Gastrocnemius medialis (tissue), 4 donors: Measurements from ENCODE around the gene ELOF1. TPM values are rescaled to one million over a fixed set of nuclear protein-coding genes. Genes with fewer than 3 reads are reported as not detected.

Experiments used
- ATAC-seq, 2 donors: fragments of 150-250 bp; one replicate each; pipeline ENCODE4 v1.9.1; 2016
- DNase-seq, 2 donors: peaks; one replicate each; pipeline ENCODE4 v3.0.0-alpha.2; 2019
- H3K27ac ChIP-seq, 4 donors: fragments of 200-600 bp; sonication (generic); 1 replicate in 1 of 4; 2 replicates in 3 of 4; pipeline ENCODE4 v1.5.1; 2016 to 2018; ENCODE audit warnings: mild to moderate bottlenecking in 2 of 4, moderate library complexity in 1 of 4
- H3K27me3 ChIP-seq, 3 donors: fragments of 200-600 bp; sonication (generic) in 2 of 3; 1 replicate in 1 of 3; 2 replicates in 2 of 3; pipeline versions ENCODE4 v1.5.1 to v1.6.0; 2016 to 2019; ENCODE audit warnings: mild to moderate bottlenecking in 1 of 3, moderate library complexity in 1 of 3
- H3K36me3 ChIP-seq, 2 donors: fragments of 200-600 bp; sonication (generic) in 1 of 2; one replicate each; pipeline ENCODE4 v1.5.1; 2017 to 2018
- H3K4me1 ChIP-seq, 2 donors: fragments of 200-600 bp; sonication (generic) in 1 of 2; one replicate each; pipeline ENCODE4 v1.5.1; 2016 to 2017; ENCODE audit warnings: mild to moderate bottlenecking in 2 of 2
- H3K4me3 ChIP-seq, 4 donors: fragments of 200-600 bp; sonication (generic) in 3 of 4; 1 replicate in 1 of 4; 2 replicates in 3 of 4; pipeline ENCODE4 v1.5.1; 2016 to 2019; ENCODE audit warnings: mild to moderate bottlenecking in 2 of 4
- H3K9me3 ChIP-seq, 3 donors: fragments of 200-600 bp; sonication (generic) in 2 of 3; 1 replicate in 1 of 3; 2 replicates in 2 of 3; pipeline ENCODE4 v1.5.1; 2016 to 2019
- CTCF ChIP-seq, 5 experiments: fragments of 450-650 bp in 3 of 5; fragments of 200-600 bp in 2 of 5; sonication (generic) in 2 of 5; IDR thresholded peaks in 4 of 5; conservative IDR thresholded peaks in 1 of 5; 1 replicate in 4 of 5; 2 replicates in 1 of 5; pipeline ENCODE4 v1.5.1; 2016 to 2019; ENCODE audit warnings: antibody characterized with exemption in 5 of 5, mild to moderate bottlenecking in 3 of 5, moderate library complexity in 3 of 5
- POLR2A ChIP-seq, 2 donors: fragments of 450-650 bp; IDR thresholded peaks; one replicate each; pipeline ENCODE4 v1.6.1; 2017; ENCODE audit warnings: antibody characterized with exemption in 2 of 2, mild to moderate bottlenecking in 2 of 2, moderate library complexity in 2 of 2
- in situ Hi-C, 4 donors: fragments of 200-750 bp; cut with MboI; loops; one replicate each; pipeline versions ENCODE4 v1.15.0 to v1.8.0; 2017; ENCODE audit warnings: low sequenced_read_pairs in 4 of 4
- intact Hi-C: fragments of 100-400 bp; cut with DNase I; formaldehyde crosslinking; loops from one replicate; pipeline ENCODE4 v1.15.1; 2023; ENCODE audit warnings: low total_unique reads
- total RNA-seq, 4 donors: library from RNA; depleted of rRNA; stranded (reverse); fragments of >200 nt; gene quantifications; one replicate each; pipeline versions ENCODE4 v1.1.0 to v1.2.3, GENCODE V29; 2016

ELOF1 gene
- total RNA-seq, 4 donors from 2014 or later = 21.5 to 37.5 (median 27.2) TPM

DNA sequence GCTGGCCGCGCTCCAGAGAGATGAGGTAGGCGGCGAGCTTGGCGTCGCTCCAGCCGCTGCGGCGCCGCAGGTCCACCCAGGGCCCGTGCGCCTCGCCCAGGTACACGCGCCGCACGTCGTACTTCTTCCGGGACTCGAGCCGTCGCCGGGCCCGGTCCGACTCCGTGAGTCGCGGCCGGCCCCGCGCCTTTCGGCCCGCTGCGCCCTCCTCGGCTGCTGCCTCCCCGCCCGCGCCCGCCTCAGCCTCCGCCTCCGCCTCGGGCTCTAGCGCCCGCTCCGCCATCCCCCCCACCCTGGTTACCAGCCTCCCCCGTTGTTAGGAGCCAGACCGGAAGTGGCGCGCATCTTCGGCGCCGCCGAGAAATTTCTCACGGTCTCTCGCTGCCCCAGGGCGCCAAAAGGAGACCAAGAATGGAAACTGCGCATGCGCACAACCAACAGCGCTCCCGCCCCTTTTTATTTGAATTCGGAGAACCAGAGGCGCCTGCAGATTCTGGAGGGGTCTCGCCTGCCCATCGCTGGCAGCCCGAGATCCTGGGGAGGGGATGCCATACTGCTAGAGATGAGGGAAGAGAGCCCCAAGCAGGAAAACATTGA lies 53.4 kb downstream of the ELOF1 start, which contains the start of gene ZNF653:
Gene ZNF653, minus strand, starts transcription at position 336 of the 597 bp plus-strand sequence. Its CDS starts 53 bp downstream, at position 283.
- in situ Hi-C loops = no loop called here
- TF ChIP-seq CTCF (IDR thresholded peaks at IDR 0.05 in 4 of 5, conservative IDR thresholded peaks at IDR 0.05 in 1 of 5) (no peak), POLR2A (IDR thresholded peaks at IDR 0.05) (peak in 1 of 2 donors; percentile 47)
- H3K9me3 ChIP-seq = no peaks in the 10 kb centered on the region
- peak within 1 kb of the TSS; percentile 70 to 99 (median 88) for H3K4me3 ChIP-seq
- H3K4me1 ChIP-seq = peaks cover 8 to 12% of the 10 kb centered on the region in 2 donors
- intact Hi-C loops = loop anchor here (1.0 to 10.0 kb wide), 3 partner anchors 24 to 131 kb away; partner anchors contain the start of genes ECSIT, ODAD3, PRKCSH and SWSAP1
- peak within 1 kb of the TSS; percentile 83 to 99 (median 97) for H3K27ac ChIP-seq
- DNase-seq (peak; percentile 86 to 92), ATAC-seq (peak; percentile 84 to 88)
- H3K27me3 ChIP-seq = no peaks in the 10 kb centered on the region
- H3K36me3 ChIP-seq = peaks cover 0 to 11% of the 10 kb centered on the region in 2 donors

GRCh38 chr19:11505032-11505503 lies 54.0 kb downstream of the ELOF1 start:
- ATAC-seq (peak; percentile 91 to 92), DNase-seq (peak; percentile 95 to 97)
- in situ Hi-C loops = no loop called here
- no peaks in the 10 kb centered on the region for H3K27me3 ChIP-seq
- TF ChIP-seq CTCF (IDR thresholded peaks at IDR 0.05 in 4 of 5, conservative IDR thresholded peaks at IDR 0.05 in 1 of 5) (no peak), POLR2A (IDR thresholded peaks at IDR 0.05) (no peak)
- peaks cover 0 to 6% of the 10 kb centered on the region in 2 donors for H3K36me3 ChIP-seq
- H3K4me3 ChIP-seq = peak overlapping the region; percentile 70 to 99 (median 88)
- peak overlapping the region; percentile 83 to 99 (median 97) for H3K27ac ChIP-seq
- intact Hi-C loops = loop anchor here (1.0 to 10.0 kb wide), 3 partner anchors 24 to 130 kb away; partner anchors contain the start of genes ECSIT, ODAD3, PRKCSH and SWSAP1
- no peaks in the 10 kb centered on the region for H3K9me3 ChIP-seq
- H3K4me1 ChIP-seq = peaks cover 8 to 12% of the 10 kb centered on the region in 2 donors

- Histone ChIP-seq H3K27me3 (no peaks in the 10 kb centered on the region), H3K9me3 (no peaks in the 10 kb centered on the region), H3K4me1 (peaks cover 8 to 12% of the 10 kb centered on the region in 2 donors), H3K27ac (peak overlapping the region; percentile 83 to 99 (median 97)), H3K36me3 (peaks cover 0 to 4% of the 10 kb centered on the region in 2 donors), H3K4me3 (peak overlapping the region; percentile 70 to 99 (median 88))
- ATAC-seq (no peak), DNase-seq (no peak)
- in situ Hi-C loops = no loop called here
- TF ChIP-seq POLR2A (IDR thresholded peaks at IDR 0.05) = no peak
- intact Hi-C loops = loop anchor here (1.0 to 10.0 kb wide), 3 partner anchors 25 to 130 kb away; partner anchors contain the start of genes ECSIT, ODAD3, PRKCSH and SWSAP1
Observed at GRCh38 chr19:11504502-11505031, 54.5 kb downstream of the ELOF1 start.

Other genes starting within 250 kb of the ELOF1 start
- gene RAB3D, start 219.6 kb downstream of the ELOF1 start, total RNA-seq = 1 to 10 TPM; 1.5 to 3.9 (median 2.4) TPM
- gene TMEM205, start 213.0 kb downstream of the ELOF1 start, total RNA-seq = 100 to 1,000 TPM; 159 to 284 (median 164) TPM
- 1 to 10 TPM in 3 of 4 donors, under 1 TPM in 1; 0.85 to 9.2 (median 2.0) TPM for gene CCDC159, start 212.7 kb downstream of the ELOF1 start, total RNA-seq
- 10 to 100 TPM; 18.6 to 46.2 (median 36.9) TPM for gene PLPPR2, start 203.8 kb downstream of the ELOF1 start, total RNA-seq
- gene SWSAP1, start 184.6 kb downstream of the ELOF1 start, total RNA-seq = 1 to 10 TPM in 3 of 4 donors, under 1 TPM in 1; 0.51 to 1.7 (median 1.2) TPM
- 1 to 10 TPM; 1.3 to 6.0 (median 2.2) TPM for gene EPOR, start 174.9 kb downstream of the ELOF1 start, total RNA-seq
- 1 to 10 TPM in 2 of 4 donors, under 1 TPM in 2; 0.33 to 7.0 (median 1.3) TPM for gene RGL3, start 139.9 kb downstream of the ELOF1 start, total RNA-seq
- gene ODAD3, start 124.1 kb downstream of the ELOF1 start, total RNA-seq = not detected
- gene PRKCSH, start 123.6 kb downstream of the ELOF1 start, total RNA-seq = 10 to 100 TPM; 31.6 to 54.2 (median 50.6) TPM
- not detected for gene ELAVL3, start 78.2 kb downstream of the ELOF1 start, total RNA-seq
- gene ZNF653, start 53.4 kb downstream of the ELOF1 start, total RNA-seq = 10 to 100 TPM in 2 of 4 donors, 1 to 10 TPM in 2; 5.6 to 25.8 (median 10.1) TPM
- gene ECSIT, start 30.1 kb downstream of the ELOF1 start, total RNA-seq = 100 to 1,000 TPM in 3 of 4 donors, 10 to 100 TPM in 1; 82.9 to 199 (median 129) TPM
- 1 to 10 TPM in 3 of 4 donors, under 1 TPM in 1; 0.92 to 6.7 (median 3.9) TPM for gene CNN1, start 20.4 kb downstream of the ELOF1 start, total RNA-seq
- gene ACP5, start 18.4 kb upstream of the ELOF1 start, total RNA-seq = 1 to 10 TPM; 1.3 to 5.9 (median 2.6) TPM
- gene ZNF627, start 38.3 kb upstream of the ELOF1 start, total RNA-seq = 1 to 10 TPM; 2.3 to 4.5 (median 3.7) TPM
- gene ZNF823, start 179.7 kb upstream of the ELOF1 start, total RNA-seq = 1 to 10 TPM; 1.4 to 4.1 (median 2.6) TPM
- 1 to 10 TPM; 1.1 to 7.6 (median 2.9) TPM for gene ZNF441, start 207.8 kb upstream of the ELOF1 start, total RNA-seq
- gene ZNF491, start 239.3 kb upstream of the ELOF1 start, total RNA-seq = 1 to 10 TPM in 3 of 4 donors, under 1 TPM in 1; 0.92 to 1.8 (median 1.4) TPM